Mesothelial cell of epicardium (in vitro differentiated cells): ENCODE data around the gene HTR3B. TPM values are rescaled to one million over a fixed set of nuclear protein-coding genes. Genes with fewer than 3 reads are reported as not detected.
"Not testable (repeated sequence)": the region's sequence is repeated elsewhere in the genome, so short reads cannot be mapped to it uniquely, and the experiment has no call there.

ENCODE experiments used
- DNase-seq, 2 experiments: peaks; one replicate each; pipeline ENCODE4 v3.0.0; 2021; ENCODE audit warnings: low spot score in 2 of 2; ENCODE audit not compliant: unreplicated experiment in 2 of 2
- H3K27ac Mint-ChIP-seq: 2 replicates; pipeline ENCODE4 v1.8.0; 2021; ENCODE audit warnings: mixed read lengths
- H3K27me3 Mint-ChIP-seq: 2 replicates; pipeline ENCODE4 v1.8.0; 2021; ENCODE audit warnings: low read depth, mixed read lengths
- H3K36me3 Mint-ChIP-seq: 2 replicates; pipeline ENCODE4 v1.8.0; 2021; ENCODE audit warnings: mixed read lengths
- H3K4me1 Mint-ChIP-seq: 2 replicates; pipeline ENCODE4 v1.8.0; 2021; ENCODE audit warnings: mixed read lengths
- H3K4me3 Mint-ChIP-seq: 2 replicates; pipeline ENCODE4 v1.8.0; 2021; ENCODE audit warnings: mild to moderate bottlenecking, moderate library complexity, mixed read lengths
- H3K9me3 Mint-ChIP-seq: 2 replicates; pipeline ENCODE4 v1.8.0; 2021; ENCODE audit warnings: mixed read lengths
- total RNA-seq: library from RNA; stranded (reverse); gene quantifications from 3 replicates; pipeline ENCODE4 v1.2.1, GENCODE V29; 2021
- TF ChIP-seq, protein P1 (sequence below): fragments of 200-600 bp; sonication (generic); IDR thresholded peaks from one replicate; pipeline ENCODE4 v1.5.0; 2021; ENCODE audit warnings: antibody characterized with exemption; ENCODE audit not compliant: unreplicated experiment

Gene HTR3B
- total RNA-seq, 1 donor from 2014 or later: not detected

DNA sequence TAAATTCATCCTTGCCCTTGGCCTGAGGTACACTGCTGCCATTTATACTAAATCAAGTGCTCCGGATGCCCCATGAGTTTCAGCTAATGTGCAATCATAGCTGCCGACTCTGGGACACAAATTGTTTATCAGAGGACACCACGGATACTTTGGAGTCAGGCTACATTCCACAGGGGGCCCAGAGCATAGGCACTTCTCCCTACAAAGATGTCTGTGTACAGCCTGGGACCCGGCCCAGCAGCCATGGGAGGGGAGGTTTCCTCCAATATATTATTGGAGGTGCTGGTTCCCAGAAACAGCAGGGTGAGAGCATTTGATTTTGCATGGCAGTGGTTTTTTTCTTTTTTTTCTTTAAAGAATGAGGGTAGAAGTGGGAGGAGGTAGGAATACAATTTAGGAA, 31.3 kb downstream of the HTR3B start:
- no peak for DNase-seq
- Mint-ChIP-seq H3K4me3 (no peak overlapping the region), H3K27me3 (peaks cover 36% of the 10 kb centered on the region), H3K9me3 (no peaks in the 10 kb centered on the region), H3K36me3 (no peaks in the 10 kb centered on the region), H3K27ac (no peak overlapping the region), H3K4me1 (no peaks in the 10 kb centered on the region)
- TF ChIP-seq, protein P1, sequence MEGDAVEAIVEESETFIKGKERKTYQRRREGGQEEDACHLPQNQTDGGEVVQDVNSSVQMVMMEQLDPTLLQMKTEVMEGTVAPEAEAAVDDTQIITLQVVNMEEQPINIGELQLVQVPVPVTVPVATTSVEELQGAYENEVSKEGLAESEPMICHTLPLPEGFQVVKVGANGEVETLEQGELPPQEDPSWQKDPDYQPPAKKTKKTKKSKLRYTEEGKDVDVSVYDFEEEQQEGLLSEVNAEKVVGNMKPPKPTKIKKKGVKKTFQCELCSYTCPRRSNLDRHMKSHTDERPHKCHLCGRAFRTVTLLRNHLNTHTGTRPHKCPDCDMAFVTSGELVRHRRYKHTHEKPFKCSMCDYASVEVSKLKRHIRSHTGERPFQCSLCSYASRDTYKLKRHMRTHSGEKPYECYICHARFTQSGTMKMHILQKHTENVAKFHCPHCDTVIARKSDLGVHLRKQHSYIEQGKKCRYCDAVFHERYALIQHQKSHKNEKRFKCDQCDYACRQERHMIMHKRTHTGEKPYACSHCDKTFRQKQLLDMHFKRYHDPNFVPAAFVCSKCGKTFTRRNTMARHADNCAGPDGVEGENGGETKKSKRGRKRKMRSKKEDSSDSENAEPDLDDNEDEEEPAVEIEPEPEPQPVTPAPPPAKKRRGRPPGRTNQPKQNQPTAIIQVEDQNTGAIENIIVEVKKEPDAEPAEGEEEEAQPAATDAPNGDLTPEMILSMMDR: no peak

DNA sequence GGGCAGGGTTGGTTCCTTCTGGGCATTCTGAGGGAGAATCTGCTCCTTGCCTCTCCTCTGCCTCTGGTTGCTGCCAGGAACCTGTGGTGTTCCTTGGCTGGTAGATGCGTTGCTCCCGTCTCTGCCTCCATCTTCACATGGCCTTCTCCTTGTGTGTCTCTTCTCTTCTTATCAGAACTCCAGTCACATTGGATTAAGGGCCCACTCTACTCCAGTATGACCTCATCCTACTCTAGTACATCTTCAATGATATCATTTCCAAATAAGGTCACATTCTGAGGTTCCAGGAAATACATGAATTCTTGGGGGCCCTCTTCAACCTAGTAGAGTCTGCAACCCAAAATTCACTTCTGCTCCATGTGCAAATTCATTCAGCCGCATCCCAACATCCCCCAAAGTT, 33.3 kb downstream of the HTR3B start:
- TF ChIP-seq, protein P1: no peak
- no peak overlapping the region for H3K4me3 Mint-ChIP-seq
- H3K9me3 Mint-ChIP-seq: no peaks in the 10 kb centered on the region
- no peaks in the 10 kb centered on the region for H3K36me3 Mint-ChIP-seq
- no peak for DNase-seq
- H3K27me3 Mint-ChIP-seq: peaks cover 36% of the 10 kb centered on the region
- no peaks in the 10 kb centered on the region for H3K4me1 Mint-ChIP-seq
- no peak overlapping the region for H3K27ac Mint-ChIP-seq

DNA sequence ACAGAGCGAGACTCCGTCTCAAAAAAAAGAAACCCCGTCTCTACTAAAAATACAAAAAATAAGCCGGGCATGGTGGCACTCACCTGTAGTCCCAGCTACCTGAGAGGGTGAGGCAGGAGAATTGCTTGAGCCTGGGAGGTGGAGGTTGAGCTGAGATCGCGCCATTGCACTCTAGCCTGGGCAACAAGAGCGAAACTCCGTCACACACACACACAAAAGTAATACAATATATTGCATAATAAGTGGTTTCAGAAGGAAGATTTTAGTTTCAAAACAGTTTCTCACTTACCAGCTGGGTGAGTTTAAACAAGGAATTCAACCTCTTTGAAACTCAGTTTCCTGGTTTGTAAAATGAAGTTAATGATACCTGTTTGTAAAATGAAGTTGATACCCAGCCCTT, 37.7 kb downstream of the HTR3B start:
- Mint-ChIP-seq H3K27ac (no peak overlapping the region), H3K27me3 (peaks cover 25% of the 10 kb centered on the region), H3K4me3 (no peak overlapping the region), H3K36me3 (no peaks in the 10 kb centered on the region), H3K9me3 (no peaks in the 10 kb centered on the region), H3K4me1 (no peaks in the 10 kb centered on the region)
- DNase-seq: no peak
- TF ChIP-seq, protein P1: no peak

DNA sequence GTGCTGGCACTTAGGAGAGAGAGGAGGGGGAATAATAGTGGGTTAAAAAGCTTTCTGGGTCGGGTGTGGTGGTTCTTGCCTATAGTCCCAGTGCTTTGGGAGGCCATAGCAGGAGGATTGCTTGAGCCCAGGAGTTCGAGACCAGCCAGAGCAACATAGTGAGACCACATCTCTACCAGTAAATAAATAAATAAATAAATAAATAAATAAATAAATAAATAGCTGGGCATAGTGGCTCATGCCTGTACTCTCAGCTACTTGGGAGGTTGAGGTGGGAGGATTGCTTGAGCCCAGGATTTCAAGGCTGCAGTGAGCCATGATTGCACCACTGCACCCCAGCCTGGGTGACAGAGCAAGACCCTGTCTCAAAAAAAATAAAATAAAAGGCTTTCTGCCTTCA, 41.6 kb downstream of the HTR3B start:
- not testable (repeated sequence) for H3K4me1 Mint-ChIP-seq, H3K27ac Mint-ChIP-seq, H3K4me3 Mint-ChIP-seq, DNase-seq, H3K9me3 Mint-ChIP-seq, H3K36me3 Mint-ChIP-seq
- H3K27me3 Mint-ChIP-seq: peaks cover 29% of the 10 kb centered on the region

DNA sequence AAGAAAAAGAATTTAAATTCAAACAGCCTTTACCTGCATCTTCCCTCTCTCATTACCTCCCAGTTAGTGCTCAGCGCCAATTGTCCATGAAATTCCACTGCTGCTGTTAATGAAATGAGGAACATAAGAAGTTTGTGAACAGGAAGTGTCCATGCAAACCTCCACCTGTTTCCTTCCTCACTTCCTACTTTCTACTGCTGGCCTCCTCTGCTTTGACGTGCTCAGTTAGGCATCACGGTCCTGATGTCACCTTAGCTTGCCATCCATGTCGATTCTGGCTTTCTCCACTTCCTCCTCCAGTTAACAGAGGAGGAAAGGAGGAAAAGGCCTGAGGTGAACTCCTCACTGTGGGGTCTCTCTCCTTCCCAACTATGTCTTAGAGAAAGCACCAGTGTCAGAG, 43.4 kb downstream of the HTR3B start:
- Mint-ChIP-seq H3K4me3 (no peak overlapping the region), H3K27me3 (peaks cover 45% of the 10 kb centered on the region), H3K9me3 (no peaks in the 10 kb centered on the region), H3K4me1 (no peaks in the 10 kb centered on the region), H3K27ac (no peak overlapping the region), H3K36me3 (no peaks in the 10 kb centered on the region)
- DNase-seq: no peak
- TF ChIP-seq, protein P1: no peak

DNA sequence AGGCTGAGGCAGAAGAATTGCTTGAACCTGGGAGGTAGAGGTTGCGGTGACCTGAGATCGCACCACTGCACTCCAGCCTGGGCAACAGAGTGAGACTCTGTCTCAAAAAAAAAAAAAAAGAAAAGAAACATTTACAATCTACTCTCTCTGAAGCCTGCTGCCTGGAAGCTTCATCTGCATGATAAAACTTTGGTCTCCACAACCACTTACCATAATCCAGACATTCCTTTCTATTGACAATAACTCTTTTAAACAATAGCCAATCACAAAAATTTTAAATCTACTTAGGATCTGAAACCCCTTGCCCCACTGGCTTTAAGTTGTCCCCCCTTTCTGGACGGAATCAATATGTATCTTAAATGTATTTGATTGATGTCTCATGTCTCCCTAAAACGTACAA, 45.3 kb downstream of the HTR3B start:
- Mint-ChIP-seq H3K27me3 (peaks cover 55% of the 10 kb centered on the region), H3K9me3 (no peaks in the 10 kb centered on the region), H3K4me1 (no peaks in the 10 kb centered on the region), H3K36me3 (no peaks in the 10 kb centered on the region), H3K4me3 (no peak overlapping the region), H3K27ac (no peak overlapping the region)
- no peak for DNase-seq
- TF ChIP-seq, protein P1: no peak
